ENCODE measurements around the gene PANK1. TPM values are rescaled to one million over a fixed set of nuclear protein-coding genes. Genes with fewer than 3 reads are reported as not detected.
A peak's percentile ranks its signal among the peaks of the same experiment; 100 is the strongest.
"Not testable (repeated sequence)": the region's sequence is repeated elsewhere in the genome, so short reads cannot be mapped to it uniquely, and the experiment has no call there.

The PANK1 gene
- total RNA-seq, 1 donor from 2014 or later = 38.0 TPM

- Mint-ChIP-seq H3K4me3 (ENCODE audit: low read depth) (no peak overlapping the region), H3K27ac (peak overlapping the region; percentile 8), H3K9me3 (ENCODE audit: low read depth) (no peaks in the 10 kb centered on the region), H3K27me3 (no peaks in the 10 kb centered on the region), H3K4me1 (ENCODE audit: low read depth) (peaks cover 53% of the 10 kb centered on the region), H3K36me3 (ENCODE audit: insufficient read depth) (peaks cover 1% of the 10 kb centered on the region)
- TF ChIP-seq CTCF (IDR thresholded peaks at IDR 0.05; ENCODE audit: unreplicated experiment) = no peak
- DNase-seq (ENCODE audit: low spot score, unreplicated experiment) = no peak
Measured at GRCh38 chr10:89552213-89552612, 92.8 kb downstream of the PANK1 start.

GRCh38 chr10:89550509-89550908 lies 94.5 kb downstream of the PANK1 start:
- Mint-ChIP-seq H3K4me3 (ENCODE audit: low read depth) (no peak overlapping the region), H3K27me3 (no peaks in the 10 kb centered on the region), H3K36me3 (ENCODE audit: insufficient read depth) (peaks cover 8% of the 10 kb centered on the region), H3K4me1 (ENCODE audit: low read depth) (peaks cover 45% of the 10 kb centered on the region), H3K9me3 (ENCODE audit: low read depth) (peaks cover 8% of the 10 kb centered on the region), H3K27ac (peak overlapping the region; percentile 50)
- no peak for DNase-seq (ENCODE audit: low spot score, unreplicated experiment)
- TF ChIP-seq CTCF (IDR thresholded peaks at IDR 0.05; ENCODE audit: unreplicated experiment) = no peak

- peaks cover 39% of the 10 kb centered on the region for H3K4me1 Mint-ChIP-seq (ENCODE audit: low read depth)
- H3K27me3 Mint-ChIP-seq = no peaks in the 10 kb centered on the region
- H3K36me3 Mint-ChIP-seq (ENCODE audit: insufficient read depth) = peaks cover 14% of the 10 kb centered on the region
- peak overlapping the region; percentile 3 for H3K27ac Mint-ChIP-seq
- H3K4me3 Mint-ChIP-seq (ENCODE audit: low read depth) = no peak overlapping the region
- no peak for TF ChIP-seq CTCF (IDR thresholded peaks at IDR 0.05; ENCODE audit: unreplicated experiment)
- peaks cover 10% of the 10 kb centered on the region for H3K9me3 Mint-ChIP-seq (ENCODE audit: low read depth)
- DNase-seq (ENCODE audit: low spot score, unreplicated experiment) = no peak
Measured at GRCh38 chr10:89549510-89549909, 95.5 kb downstream of the PANK1 start.

- Mint-ChIP-seq H3K27me3 (no peaks in the 10 kb centered on the region), H3K27ac (peak overlapping the region; percentile 94), H3K9me3 (ENCODE audit: low read depth) (peaks cover 10% of the 10 kb centered on the region), H3K4me3 (ENCODE audit: low read depth) (no peak overlapping the region), H3K4me1 (ENCODE audit: low read depth) (peaks cover 33% of the 10 kb centered on the region), H3K36me3 (ENCODE audit: insufficient read depth) (peaks cover 18% of the 10 kb centered on the region)
- no peak for DNase-seq (ENCODE audit: low spot score, unreplicated experiment)
- TF ChIP-seq CTCF (IDR thresholded peaks at IDR 0.05; ENCODE audit: unreplicated experiment) = no peak
Measured at GRCh38 chr10:89548673-89549072, 96.4 kb downstream of the PANK1 start.

GRCh38 chr10:89547853-89548513 lies 97.1 kb downstream of the PANK1 start:
- no peak for TF ChIP-seq CTCF (IDR thresholded peaks at IDR 0.05; ENCODE audit: unreplicated experiment)
- Mint-ChIP-seq H3K36me3 (ENCODE audit: insufficient read depth) (peaks cover 18% of the 10 kb centered on the region), H3K27ac (peak overlapping the region; percentile 94), H3K4me3 (ENCODE audit: low read depth) (peak overlapping the region; percentile 39), H3K27me3 (no peaks in the 10 kb centered on the region), H3K9me3 (ENCODE audit: low read depth) (peaks cover 10% of the 10 kb centered on the region), H3K4me1 (ENCODE audit: low read depth) (peaks cover 27% of the 10 kb centered on the region)
- DNase-seq (ENCODE audit: low spot score, unreplicated experiment) = no peak

GRCh38 chr10:89546651-89547050 lies 98.4 kb downstream of the PANK1 start:
- Mint-ChIP-seq H3K36me3 (ENCODE audit: insufficient read depth) (peaks cover 21% of the 10 kb centered on the region), H3K4me1 (ENCODE audit: low read depth) (peaks cover 27% of the 10 kb centered on the region), H3K9me3 (ENCODE audit: low read depth) (peaks cover 14% of the 10 kb centered on the region)
- not testable (repeated sequence) for H3K27ac Mint-ChIP-seq; H3K27me3 Mint-ChIP-seq; DNase-seq (ENCODE audit: low spot score, unreplicated experiment); H3K4me3 Mint-ChIP-seq (ENCODE audit: low read depth)

Measured in progenitor cell of endocrine pancreas (in vitro differentiated cells).